ENCODE data around the gene HOXC6.
"Not testable (repeated sequence)": the region's sequence is repeated elsewhere in the genome, so short reads cannot be mapped to it uniquely, and the experiment has no call there.

HOXC6 gene

DNA sequence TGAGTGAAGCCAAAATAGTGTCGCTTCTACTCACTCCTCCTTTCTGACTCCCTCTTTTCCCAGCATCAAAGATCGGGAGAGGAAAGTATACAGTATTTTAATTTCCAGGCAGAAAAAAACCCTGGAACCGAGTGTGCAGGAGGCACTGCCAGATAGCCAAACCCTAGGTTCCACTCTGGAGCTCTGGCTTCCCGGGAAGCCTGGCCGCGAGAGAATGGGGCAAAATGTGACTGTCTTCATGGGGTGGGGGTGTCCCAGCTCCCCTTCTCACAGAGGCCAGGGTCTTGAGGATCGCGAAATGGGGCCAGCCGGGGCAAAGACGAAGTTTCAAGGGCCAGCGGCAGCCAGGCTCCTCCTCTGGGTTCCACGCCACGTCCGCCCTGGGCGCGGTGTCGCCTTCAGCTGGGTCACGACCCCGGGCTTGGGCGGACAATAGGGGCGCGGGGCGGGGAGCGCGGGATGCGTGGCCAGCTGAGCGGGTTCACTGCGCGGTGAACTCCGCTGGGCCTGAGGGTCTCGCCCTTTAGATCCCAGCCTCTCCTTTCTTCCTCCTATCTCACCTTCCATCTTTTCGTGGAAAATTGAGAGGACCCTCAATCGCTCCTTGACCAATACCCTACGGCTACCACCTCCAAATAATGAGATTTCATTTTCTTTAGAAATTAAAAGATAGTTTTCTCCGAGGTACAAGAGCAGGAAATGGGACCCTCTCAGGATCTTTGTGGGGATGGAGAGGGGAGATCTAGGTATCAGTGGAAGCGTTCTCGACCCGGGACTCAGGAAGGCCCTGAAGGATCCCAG is 32.1 kb downstream of the HOXC6 start:
- DNase-seq = no peak

GRCh38 chr12:54060975-54061778 is 32.9 kb downstream of the HOXC6 start:
- no peak for DNase-seq

DNA sequence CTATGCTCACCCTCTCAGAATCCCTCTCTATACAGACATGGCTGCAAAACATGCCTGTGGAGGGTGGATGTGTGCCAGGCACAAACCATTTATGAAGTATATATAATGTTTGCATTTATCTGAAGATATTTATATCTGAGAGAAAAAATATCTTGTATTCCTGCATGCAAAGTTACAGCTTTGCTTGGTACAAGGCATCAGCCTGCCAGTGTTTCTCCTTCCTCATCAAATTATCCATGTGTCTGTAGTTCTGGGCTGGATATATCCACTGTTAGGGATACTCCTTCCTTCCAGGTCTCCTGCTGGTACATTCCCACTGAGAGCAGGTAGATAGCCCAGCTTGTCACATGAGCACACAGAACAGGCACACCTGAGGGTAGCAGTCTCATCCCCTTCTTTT is 37.4 kb downstream of the HOXC6 start:
- DNase-seq = no peak

GRCh38 chr12:54066408-54066807 is 38.2 kb downstream of the HOXC6 start:
- DNase-seq = no peak

DNA sequence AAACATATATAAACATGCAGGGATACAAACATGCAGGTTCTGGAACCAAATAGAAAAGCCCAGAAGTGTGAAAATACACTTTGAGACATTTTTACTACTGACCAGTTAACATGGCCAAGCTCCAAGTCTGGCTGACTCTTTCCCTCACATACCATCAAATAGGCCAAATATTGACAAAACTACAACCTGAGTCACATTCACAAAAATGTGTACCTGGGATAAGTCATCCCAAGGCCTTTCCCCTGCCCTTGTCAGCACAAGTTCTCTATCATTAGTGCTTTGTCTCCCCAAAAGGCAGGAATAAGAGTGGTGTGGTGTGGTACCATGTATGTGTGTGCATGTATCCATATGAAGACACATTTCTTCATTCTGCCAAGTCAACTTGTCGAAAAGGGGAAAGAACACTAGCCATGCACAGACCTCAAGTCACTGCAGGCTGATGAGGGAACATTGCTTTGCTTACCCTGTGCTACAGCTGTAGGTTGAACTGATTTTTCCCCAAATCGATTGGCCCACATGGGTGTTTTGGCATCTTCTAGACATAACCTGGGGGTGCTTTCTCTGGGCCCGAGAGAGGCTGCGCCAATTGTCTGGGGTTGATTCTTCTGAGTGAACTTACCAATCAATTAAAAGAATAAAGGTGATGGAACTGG is 40.3 kb downstream of the HOXC6 start:
- no peak for DNase-seq

DNA sequence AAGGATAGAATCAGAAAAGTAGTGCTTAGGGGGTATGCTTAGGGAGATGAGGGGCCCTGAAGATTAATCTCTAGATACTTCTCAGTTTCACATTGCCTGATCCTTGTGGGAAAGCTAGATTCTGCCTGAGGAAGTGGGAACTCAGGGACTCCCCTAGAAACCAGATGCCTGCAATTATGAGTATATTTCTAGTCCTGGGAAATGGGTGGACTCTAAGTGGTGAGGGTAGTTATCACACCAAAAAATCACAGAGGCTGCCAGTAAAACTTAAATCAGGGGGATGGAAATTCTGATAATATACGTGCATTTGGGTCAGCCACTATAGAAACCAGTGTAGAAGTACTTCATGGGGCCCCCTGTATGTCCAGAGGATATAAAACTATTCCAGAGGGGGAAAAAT is 43.7 kb downstream of the HOXC6 start:
- no peak for DNase-seq

DNA sequence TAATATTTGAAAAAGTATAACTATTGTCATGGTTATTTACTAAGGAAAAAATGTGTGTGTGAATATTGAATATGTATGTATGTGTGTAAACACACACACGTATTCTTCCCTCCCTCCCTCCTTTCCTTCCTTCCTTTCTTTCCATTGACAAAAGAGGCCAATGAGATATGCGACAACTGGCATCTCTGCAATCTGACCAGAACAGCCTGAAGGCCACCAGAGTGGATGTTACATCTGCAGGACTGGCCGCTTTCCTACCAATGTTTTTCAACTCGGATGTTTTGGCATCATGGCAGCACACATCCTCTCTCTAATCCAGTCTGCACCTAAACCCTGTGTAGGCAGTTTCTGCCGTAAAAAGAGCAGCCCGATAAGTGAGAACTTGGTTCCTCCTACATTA is 46.1 kb downstream of the HOXC6 start:
- DNase-seq = no peak

GRCh38 chr12:54075409-54075808 is 47.2 kb downstream of the HOXC6 start:
- no peak for DNase-seq

GRCh38 chr12:54075974-54076373 is 47.7 kb downstream of the HOXC6 start:
- DNase-seq = no peak

DNA sequence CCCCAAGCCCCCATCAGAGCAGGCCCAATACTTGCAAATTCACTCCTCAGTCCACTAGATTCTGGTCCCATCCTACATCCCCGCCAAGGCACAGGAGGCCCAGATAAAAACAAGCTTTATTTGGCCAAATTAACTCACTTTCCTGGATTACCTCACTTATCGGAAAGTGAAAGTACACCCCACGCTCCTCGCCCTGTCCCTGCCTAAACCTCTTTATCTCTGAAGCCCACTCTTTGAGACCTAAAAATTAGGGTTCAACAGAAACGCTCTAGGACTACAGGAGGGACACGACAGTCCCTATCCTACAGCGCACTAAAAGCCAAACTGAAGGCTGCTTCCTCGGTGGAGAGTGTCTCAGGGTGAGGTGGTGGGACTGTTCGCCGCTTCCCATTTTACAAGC is 49.6 kb downstream of the HOXC6 start:
- not testable (repeated sequence) for DNase-seq

- DNase-seq = peak; percentile 10
Measured at GRCh38 chr12:54079115-54079514, 50.9 kb downstream of the HOXC6 start.
